ENCODE data around the gene NACAD.

GRCh38 chr7:45068236-45069023 lies 20.3 kb downstream of the NACAD start:
- no peak for TF ChIP-seq RFX5 (IDR thresholded peaks at IDR 0.05; ENCODE audit: low read depth, low read length)
- TF ChIP-seq RAD21 (IDR thresholded peaks at IDR 0.05; ENCODE audit: low read length), result no peak
- TF ChIP-seq POLR2A (IDR thresholded peaks at IDR 0.05; ENCODE audit: low read depth, low read length), result no peak
- TF ChIP-seq CEBPB (IDR thresholded peaks at IDR 0.05; ENCODE audit: low read depth, low read length), result no peak
- TF ChIP-seq, protein P1, sequence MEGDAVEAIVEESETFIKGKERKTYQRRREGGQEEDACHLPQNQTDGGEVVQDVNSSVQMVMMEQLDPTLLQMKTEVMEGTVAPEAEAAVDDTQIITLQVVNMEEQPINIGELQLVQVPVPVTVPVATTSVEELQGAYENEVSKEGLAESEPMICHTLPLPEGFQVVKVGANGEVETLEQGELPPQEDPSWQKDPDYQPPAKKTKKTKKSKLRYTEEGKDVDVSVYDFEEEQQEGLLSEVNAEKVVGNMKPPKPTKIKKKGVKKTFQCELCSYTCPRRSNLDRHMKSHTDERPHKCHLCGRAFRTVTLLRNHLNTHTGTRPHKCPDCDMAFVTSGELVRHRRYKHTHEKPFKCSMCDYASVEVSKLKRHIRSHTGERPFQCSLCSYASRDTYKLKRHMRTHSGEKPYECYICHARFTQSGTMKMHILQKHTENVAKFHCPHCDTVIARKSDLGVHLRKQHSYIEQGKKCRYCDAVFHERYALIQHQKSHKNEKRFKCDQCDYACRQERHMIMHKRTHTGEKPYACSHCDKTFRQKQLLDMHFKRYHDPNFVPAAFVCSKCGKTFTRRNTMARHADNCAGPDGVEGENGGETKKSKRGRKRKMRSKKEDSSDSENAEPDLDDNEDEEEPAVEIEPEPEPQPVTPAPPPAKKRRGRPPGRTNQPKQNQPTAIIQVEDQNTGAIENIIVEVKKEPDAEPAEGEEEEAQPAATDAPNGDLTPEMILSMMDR (conservative IDR thresholded peaks at IDR 0.05; ENCODE audit: low read depth, low read length), result no peak
